ENCODE results near the gene NELL2. TPM values are rescaled to one million over a fixed set of nuclear protein-coding genes. Genes with fewer than 3 reads are reported as not detected.

Gene NELL2
- total RNA-seq, 1 donor, result 0.86 TPM

DNA sequence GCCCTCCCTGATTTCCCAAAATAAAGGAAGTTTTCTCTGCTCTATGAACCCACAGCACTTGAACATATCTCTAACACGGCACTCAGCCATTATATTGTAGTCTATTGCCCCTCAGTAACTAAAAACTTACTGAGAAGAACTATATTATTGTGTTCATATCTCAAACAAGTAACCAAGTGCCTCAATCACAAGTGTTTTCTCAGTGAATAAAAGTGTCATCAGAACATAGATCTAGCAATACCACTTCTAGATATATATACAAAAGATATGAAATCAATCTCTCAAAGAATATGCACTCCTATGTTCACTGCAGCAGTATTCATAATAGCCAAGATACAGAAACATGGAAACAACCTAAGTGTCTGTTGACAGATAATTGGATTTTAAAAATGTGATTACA, 138.1 kb downstream of the NELL2 start:
- TF ChIP-seq, protein P1, sequence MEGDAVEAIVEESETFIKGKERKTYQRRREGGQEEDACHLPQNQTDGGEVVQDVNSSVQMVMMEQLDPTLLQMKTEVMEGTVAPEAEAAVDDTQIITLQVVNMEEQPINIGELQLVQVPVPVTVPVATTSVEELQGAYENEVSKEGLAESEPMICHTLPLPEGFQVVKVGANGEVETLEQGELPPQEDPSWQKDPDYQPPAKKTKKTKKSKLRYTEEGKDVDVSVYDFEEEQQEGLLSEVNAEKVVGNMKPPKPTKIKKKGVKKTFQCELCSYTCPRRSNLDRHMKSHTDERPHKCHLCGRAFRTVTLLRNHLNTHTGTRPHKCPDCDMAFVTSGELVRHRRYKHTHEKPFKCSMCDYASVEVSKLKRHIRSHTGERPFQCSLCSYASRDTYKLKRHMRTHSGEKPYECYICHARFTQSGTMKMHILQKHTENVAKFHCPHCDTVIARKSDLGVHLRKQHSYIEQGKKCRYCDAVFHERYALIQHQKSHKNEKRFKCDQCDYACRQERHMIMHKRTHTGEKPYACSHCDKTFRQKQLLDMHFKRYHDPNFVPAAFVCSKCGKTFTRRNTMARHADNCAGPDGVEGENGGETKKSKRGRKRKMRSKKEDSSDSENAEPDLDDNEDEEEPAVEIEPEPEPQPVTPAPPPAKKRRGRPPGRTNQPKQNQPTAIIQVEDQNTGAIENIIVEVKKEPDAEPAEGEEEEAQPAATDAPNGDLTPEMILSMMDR (IDR thresholded peaks at IDR 0.05; ENCODE audit: insufficient read depth, low read depth, low read length), result no peak
- no peak for DNase-seq (ENCODE audit: low read depth)
- no peak overlapping the region for H3K4me3 ChIP-seq (ENCODE audit: low read depth, low read length)

DNA sequence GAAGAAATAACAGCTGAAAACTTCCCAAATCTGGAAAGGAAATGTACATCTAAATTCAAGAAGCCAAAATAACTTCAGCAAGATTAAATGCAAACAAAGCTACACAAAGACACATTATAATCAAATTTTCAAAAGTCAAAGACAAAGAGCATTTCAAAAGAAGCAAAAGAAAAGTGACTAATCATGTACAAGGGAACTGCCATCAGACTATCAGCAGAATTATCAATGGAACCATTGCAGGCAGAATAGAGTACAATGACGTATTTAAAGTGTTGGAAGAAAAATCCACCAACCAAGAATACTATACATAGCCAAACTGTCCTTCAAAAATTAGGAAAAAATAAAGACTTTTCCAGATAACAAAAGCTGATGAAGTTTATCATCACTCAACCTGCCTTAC, 147.5 kb downstream of the NELL2 start:
- no peak overlapping the region for H3K4me3 ChIP-seq (ENCODE audit: low read depth, low read length)
- DNase-seq (ENCODE audit: low read depth), result no peak
- TF ChIP-seq, protein P1 (IDR thresholded peaks at IDR 0.05; ENCODE audit: insufficient read depth, low read depth, low read length), result no peak

DNA sequence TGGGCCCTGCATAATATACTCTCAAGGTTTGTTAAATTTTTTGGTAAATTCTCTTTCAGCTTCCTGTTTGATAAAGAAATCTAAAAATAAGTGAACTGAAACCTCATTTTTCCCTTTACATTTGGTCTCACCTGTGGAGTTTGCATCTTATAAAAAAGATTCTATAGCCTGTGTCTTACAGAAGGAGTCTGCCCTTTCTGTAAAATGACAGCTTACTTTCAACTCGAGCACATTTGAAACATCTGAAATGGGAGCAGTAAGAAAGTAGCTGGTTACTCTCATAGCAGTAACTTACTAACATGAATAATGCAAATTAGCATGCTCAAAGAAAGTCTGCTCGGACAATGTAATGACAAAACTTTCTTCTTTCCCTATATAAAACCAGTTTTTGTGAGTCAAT, 155.8 kb downstream of the NELL2 start:
- TF ChIP-seq, protein P1 (IDR thresholded peaks at IDR 0.05; ENCODE audit: insufficient read depth, low read depth, low read length), result no peak

DNA sequence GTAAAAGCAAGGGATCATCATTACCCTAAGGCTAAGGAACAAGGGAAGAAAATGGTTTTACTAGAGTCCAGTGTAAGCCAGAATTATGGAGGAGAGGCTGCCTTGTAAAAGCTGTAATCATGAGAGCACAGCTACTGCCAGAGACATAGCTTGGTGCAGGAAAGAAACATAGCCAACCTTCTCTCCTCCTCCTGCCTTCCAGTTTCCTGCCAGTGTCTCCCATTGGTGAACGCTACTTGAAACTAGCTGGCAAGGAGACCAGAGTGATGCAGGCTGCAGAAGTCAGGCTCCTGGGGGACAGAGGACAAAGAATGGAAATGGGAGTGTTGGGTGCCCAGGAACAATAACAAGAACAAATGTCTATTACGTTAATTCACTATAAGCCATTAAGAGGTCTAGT, 158.5 kb downstream of the NELL2 start:
- no peak overlapping the region for H3K4me3 ChIP-seq (ENCODE audit: low read depth, low read length)
- TF ChIP-seq, protein P1 (IDR thresholded peaks at IDR 0.05; ENCODE audit: insufficient read depth, low read depth, low read length), result no peak
- no peak for DNase-seq (ENCODE audit: low read depth)

More for the DNA sequence above, 155.8 kb downstream of the NELL2 start:
- no peak overlapping the region for H3K4me3 ChIP-seq (ENCODE audit: low read depth, low read length)
- no peak for DNase-seq (ENCODE audit: low read depth)

DNA sequence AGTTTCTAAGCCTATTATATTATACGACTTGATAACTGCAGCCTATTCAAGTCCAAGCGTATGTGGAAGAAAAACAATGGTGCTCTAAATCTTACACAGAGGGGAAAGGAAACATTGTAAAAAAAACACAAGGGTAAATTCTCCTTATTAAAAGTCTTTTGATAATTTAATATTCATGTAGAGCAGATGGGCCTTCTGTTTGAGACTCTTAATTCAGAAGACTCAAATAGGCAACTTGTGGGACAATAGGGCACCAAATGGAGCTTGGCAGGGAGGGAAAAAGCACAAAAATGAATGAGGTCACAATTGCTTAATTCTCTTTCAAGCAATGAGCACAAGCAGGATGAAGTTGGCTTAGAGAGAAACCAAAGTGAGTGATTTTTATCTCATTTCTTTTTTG, 159.4 kb downstream of the NELL2 start:
- TF ChIP-seq, protein P1 (IDR thresholded peaks at IDR 0.05; ENCODE audit: insufficient read depth, low read depth, low read length), result no peak
- no peak for DNase-seq (ENCODE audit: low read depth)
- H3K4me3 ChIP-seq (ENCODE audit: low read depth, low read length), result no peak overlapping the region

DNA sequence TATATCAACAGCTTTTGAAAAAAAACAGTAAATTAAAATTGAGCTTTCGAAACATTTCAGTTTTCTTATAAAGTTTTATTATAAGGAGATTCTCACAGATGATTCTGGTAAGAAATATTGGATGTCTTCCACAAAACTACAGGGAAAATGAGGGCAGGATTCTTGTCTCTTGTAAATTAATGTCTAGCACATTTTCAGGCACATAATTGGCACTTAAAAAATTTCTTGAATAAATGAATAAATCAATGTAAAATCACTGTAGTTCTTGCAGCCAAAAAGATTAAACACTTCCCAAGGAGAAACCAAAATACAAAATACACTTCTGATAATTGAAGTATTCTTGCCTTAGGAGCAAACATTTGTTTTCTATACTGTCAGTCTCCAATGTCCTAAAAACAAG, 164.4 kb downstream of the NELL2 start:
- no peak for DNase-seq (ENCODE audit: low read depth)
- no peak overlapping the region for H3K4me3 ChIP-seq (ENCODE audit: low read depth, low read length)
- TF ChIP-seq, protein P1 (IDR thresholded peaks at IDR 0.05; ENCODE audit: insufficient read depth, low read depth, low read length), result no peak

DNA sequence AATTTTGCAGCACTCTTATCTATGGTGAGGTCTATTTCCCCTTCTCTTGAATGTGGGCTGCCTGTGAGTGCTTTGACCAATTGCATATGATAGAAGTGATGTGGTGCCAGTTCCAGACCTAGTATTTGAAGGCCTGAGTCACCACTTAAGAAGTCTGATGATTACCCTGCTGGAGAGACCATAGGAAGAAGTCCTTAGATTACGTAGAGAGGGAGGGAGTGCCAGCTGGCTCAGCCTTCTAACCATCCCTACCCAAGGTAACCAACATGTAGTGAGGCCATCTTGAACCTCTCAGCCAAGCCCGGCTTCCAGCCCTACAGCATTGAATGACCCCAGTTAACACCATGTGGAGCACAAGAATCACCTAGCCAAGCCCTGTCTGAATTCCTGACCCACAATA, 166.9 kb downstream of the NELL2 start:
- H3K4me3 ChIP-seq (ENCODE audit: low read depth, low read length), result no peak overlapping the region
- DNase-seq (ENCODE audit: low read depth), result no peak
- TF ChIP-seq, protein P1 (IDR thresholded peaks at IDR 0.05; ENCODE audit: insufficient read depth, low read depth, low read length), result no peak

Data from fibroblast of villous mesenchyme (primary cell).